Calu3 (cell line): Measurements from ENCODE around the gene RPS6KA5. TPM values are rescaled to one million over a fixed set of nuclear protein-coding genes. Genes with fewer than 3 reads are reported as not detected.
A peak's percentile ranks its signal among the peaks of the same experiment; 100 is the strongest.

ENCODE experiments used
- BruUV-seq: library from RNA; stranded (reverse); fragments of 400-500 nt; replicated peaks from 2 replicates; lab custom pipeline; 2021; lab: Mats Ljungman, UMichigan
- CTCF ChIA-PET: fragments of 300-600 bp; sonication (Branson Sonifier 250); formaldehyde crosslinking; loops from one replicate; lab custom pipeline; 2022; ENCODE audit warnings: antibody characterized with exemption; lab: Charles Lee
- DNase-seq: peaks from one replicate; pipeline ENCODE4 v3.0.0; 2022
- H3K27ac Mint-ChIP-seq: one replicate; pipeline ENCODE4 v1.8.0; 2022; ENCODE audit warnings: mixed read lengths; ENCODE audit not compliant: unreplicated experiment
- H3K27me3 Mint-ChIP-seq: one replicate; pipeline ENCODE4 v1.8.0; 2022; ENCODE audit warnings: mixed read lengths; ENCODE audit not compliant: unreplicated experiment
- H3K36me3 Mint-ChIP-seq: one replicate; pipeline ENCODE4 v1.8.0; 2022; ENCODE audit warnings: mild to moderate bottlenecking, moderate library complexity, mixed read lengths; ENCODE audit not compliant: insufficient read depth, unreplicated experiment
- H3K4me1 Mint-ChIP-seq: one replicate; pipeline ENCODE4 v1.8.0; 2022; ENCODE audit warnings: mild to moderate bottlenecking, low read depth, mixed read lengths; ENCODE audit not compliant: unreplicated experiment
- H3K4me3 Mint-ChIP-seq: one replicate; pipeline ENCODE4 v1.8.0; 2022; ENCODE audit warnings: mild to moderate bottlenecking, low read depth, moderate library complexity, mixed read lengths; ENCODE audit not compliant: unreplicated experiment
- H3K9me3 Mint-ChIP-seq: one replicate; pipeline ENCODE4 v1.8.0; 2022; ENCODE audit warnings: low read depth, mixed read lengths; ENCODE audit not compliant: unreplicated experiment
- intact Hi-C: fragments of 100-400 bp; cut with micrococcal nuclease; formaldehyde crosslinking; loops from one replicate; pipeline ENCODE4 v1.10.0; 2022; ENCODE audit not compliant: unreplicated experiment
- total RNA-seq: library from RNA; stranded (reverse); gene quantifications from 2 replicates; pipeline ENCODE4 v1.2.3, GENCODE V29; 2022
- TF ChIP-seq, protein P1 (sequence below): fragments of 200-600 bp; IDR thresholded peaks from one replicate; pipeline ENCODE4 v1.8.0; 2022; ENCODE audit warnings: antibody characterized with exemption; ENCODE audit not compliant: unreplicated experiment

RPS6KA5 gene
- total RNA-seq, 1 experiment from 2014 or later = 10.3 TPM

DNA sequence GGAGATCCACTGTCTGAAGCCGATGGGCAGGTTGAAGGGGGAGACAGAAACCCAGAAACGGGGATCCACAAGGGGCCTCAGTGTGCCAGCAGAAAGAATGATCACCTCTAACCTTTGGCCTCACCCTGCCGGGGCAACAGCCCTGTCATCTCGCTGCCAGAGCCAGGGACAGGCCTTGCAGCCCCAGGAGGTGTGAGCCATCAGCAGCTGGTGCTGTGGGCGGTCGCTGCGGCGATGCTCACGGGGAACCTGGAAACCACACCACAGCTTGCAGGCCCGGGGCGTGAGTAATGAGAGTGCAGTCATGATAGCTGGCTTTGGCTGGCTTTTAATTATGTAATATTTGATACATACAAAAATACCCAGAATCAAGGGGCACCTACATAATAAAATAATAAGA lies 239.5 kb downstream of the RPS6KA5 start:
- Mint-ChIP-seq H3K27me3 (peaks cover 13% of the 10 kb centered on the region), H3K27ac (no peak overlapping the region), H3K4me3 (no peak overlapping the region), H3K36me3 (peaks cover 4% of the 10 kb centered on the region), H3K9me3 (peaks cover 6% of the 10 kb centered on the region), H3K4me1 (peaks cover 21% of the 10 kb centered on the region)
- CTCF ChIA-PET = no interaction called here
- BruUV-seq = no TSS peak
- intact Hi-C loops = no loop called here
- DNase-seq = peak; percentile 12
- TF ChIP-seq, protein P1, sequence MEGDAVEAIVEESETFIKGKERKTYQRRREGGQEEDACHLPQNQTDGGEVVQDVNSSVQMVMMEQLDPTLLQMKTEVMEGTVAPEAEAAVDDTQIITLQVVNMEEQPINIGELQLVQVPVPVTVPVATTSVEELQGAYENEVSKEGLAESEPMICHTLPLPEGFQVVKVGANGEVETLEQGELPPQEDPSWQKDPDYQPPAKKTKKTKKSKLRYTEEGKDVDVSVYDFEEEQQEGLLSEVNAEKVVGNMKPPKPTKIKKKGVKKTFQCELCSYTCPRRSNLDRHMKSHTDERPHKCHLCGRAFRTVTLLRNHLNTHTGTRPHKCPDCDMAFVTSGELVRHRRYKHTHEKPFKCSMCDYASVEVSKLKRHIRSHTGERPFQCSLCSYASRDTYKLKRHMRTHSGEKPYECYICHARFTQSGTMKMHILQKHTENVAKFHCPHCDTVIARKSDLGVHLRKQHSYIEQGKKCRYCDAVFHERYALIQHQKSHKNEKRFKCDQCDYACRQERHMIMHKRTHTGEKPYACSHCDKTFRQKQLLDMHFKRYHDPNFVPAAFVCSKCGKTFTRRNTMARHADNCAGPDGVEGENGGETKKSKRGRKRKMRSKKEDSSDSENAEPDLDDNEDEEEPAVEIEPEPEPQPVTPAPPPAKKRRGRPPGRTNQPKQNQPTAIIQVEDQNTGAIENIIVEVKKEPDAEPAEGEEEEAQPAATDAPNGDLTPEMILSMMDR = no peak

DNA sequence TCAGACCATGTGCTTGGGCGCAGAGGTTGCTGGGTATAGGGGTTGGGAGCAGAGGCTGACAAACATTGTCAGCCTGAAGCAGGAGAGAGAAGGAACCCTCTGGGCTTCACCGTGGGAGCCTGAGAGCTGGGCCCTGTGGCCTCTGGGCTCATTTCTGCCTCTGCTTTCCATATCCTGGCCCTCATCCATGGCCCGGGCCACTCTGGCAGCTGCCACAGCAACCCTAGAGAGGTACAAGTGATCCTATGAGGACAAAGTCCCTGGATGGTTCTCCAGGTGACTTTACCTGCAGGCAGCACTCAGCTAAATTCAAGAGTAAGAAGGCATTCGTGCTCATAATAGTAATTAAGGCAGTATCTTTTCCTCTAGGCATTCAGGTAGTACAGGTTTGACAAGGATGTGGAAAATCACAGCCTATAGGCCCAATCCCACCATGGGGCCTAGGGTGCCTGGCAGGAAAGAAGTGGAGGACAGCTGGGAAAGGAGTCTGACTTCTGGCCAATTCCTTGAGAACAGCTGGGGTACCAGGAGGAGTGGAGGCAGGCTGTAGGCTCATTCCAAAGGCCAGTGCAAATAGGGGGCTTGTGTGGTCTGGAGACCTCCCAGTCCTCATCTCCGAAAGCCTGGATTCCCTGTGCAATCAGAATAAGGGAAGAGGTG lies 240.6 kb downstream of the RPS6KA5 start:
- intact Hi-C loops = no loop called here
- Mint-ChIP-seq H3K9me3 (peaks cover 6% of the 10 kb centered on the region), H3K27me3 (peaks cover 24% of the 10 kb centered on the region), H3K36me3 (peaks cover 4% of the 10 kb centered on the region), H3K4me3 (no peak overlapping the region), H3K4me1 (peaks cover 30% of the 10 kb centered on the region), H3K27ac (no peak overlapping the region)
- TF ChIP-seq, protein P1 = no peak
- peak; percentile 21 for DNase-seq
- no TSS peak for BruUV-seq
- CTCF ChIA-PET = interaction anchor here (1.0 kb wide), 1 partner anchor 61 kb away, joined by 3 read pairs; no protein-coding TSS in a partner anchor

DNA sequence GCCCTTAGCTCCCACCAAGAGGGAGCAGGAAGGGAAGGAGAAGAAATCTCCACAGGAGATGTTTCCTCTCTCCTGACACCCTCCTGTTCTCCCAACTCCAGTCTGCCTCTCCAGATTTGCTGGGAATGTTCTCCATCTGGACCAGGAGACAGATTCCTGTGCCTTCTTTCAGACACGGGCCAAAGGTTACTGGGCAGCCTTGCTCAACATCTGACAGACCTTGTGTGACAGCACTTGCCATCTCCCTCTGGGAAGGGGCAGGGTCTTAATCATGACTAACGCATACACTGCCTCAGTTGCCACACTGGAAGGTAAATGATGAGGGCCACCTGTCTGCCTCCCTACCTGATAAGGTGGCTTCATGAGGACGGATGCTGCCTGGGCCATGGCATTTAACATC lies 241.7 kb downstream of the RPS6KA5 start:
- Mint-ChIP-seq H3K27me3 (peaks cover 25% of the 10 kb centered on the region), H3K36me3 (peaks cover 4% of the 10 kb centered on the region), H3K27ac (no peak overlapping the region), H3K9me3 (peaks cover under 1% of the 10 kb centered on the region), H3K4me3 (no peak overlapping the region), H3K4me1 (peaks cover 24% of the 10 kb centered on the region)
- BruUV-seq = no TSS peak
- DNase-seq = no peak
- CTCF ChIA-PET = no interaction called here
- TF ChIP-seq, protein P1 = no peak
- intact Hi-C loops = no loop called here

DNA sequence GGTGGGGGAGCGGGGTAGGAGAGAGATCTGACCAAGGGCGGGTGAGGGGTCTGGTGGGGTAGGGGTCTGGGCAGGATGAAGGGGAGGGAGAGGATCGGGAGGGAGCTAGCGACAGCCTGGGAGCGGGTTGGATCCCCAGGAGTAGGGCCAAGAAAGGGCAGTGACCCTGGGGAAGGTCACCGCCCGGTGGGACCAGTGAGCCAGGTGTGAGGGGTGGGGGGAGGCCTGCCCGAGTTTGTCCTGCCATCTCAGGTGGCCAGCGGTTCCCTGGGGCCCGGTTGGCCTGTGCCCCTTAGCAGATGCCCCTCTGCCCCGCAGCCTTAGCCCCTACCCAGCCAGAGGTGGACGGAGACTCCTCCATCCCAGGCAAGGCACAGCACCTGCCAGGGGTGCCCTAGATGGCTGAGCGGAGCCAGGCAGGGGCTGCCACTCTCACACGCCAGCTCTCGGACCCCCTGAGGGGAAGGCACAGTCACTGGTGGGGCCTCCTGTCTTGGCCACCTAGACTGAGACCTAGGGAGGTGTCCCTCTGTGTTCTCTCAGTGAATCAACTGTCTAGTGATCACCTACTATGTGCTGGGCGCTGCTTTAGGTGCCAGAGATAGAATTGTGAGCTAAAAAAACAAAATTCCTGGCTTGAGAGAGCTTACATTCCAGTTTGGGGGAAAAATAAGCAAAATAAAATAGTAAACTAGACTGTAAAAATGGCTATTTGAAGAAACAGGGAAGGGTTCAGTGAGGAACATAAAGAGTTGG lies 243.6 kb downstream of the RPS6KA5 start:
- Mint-ChIP-seq H3K4me1 (peaks cover 22% of the 10 kb centered on the region), H3K4me3 (no peak overlapping the region), H3K27me3 (peaks cover 25% of the 10 kb centered on the region), H3K27ac (no peak overlapping the region), H3K36me3 (peaks cover 4% of the 10 kb centered on the region), H3K9me3 (no peaks in the 10 kb centered on the region)
- CTCF ChIA-PET = no interaction called here
- no TSS peak for BruUV-seq
- TF ChIP-seq, protein P1 = no peak
- no peak for DNase-seq
- intact Hi-C loops = no loop called here
